GM19043 (cell line): ENCODE data around the gene STK39.

Experiments
- ATAC-seq: cut with Tn5 transposase; IDR thresholded peaks from one replicate; pipeline ENCODE4 v1.9.1; 2021; ENCODE audit warnings: low read depth; ENCODE audit not compliant: unreplicated experiment

The STK39 gene

GRCh38 chr2:168185583-168186274, 61.7 kb downstream of the STK39 start:
- ATAC-seq, result no peak

- no peak for ATAC-seq
Measured at GRCh38 chr2:168184681-168185513, 62.5 kb downstream of the STK39 start.

DNA sequence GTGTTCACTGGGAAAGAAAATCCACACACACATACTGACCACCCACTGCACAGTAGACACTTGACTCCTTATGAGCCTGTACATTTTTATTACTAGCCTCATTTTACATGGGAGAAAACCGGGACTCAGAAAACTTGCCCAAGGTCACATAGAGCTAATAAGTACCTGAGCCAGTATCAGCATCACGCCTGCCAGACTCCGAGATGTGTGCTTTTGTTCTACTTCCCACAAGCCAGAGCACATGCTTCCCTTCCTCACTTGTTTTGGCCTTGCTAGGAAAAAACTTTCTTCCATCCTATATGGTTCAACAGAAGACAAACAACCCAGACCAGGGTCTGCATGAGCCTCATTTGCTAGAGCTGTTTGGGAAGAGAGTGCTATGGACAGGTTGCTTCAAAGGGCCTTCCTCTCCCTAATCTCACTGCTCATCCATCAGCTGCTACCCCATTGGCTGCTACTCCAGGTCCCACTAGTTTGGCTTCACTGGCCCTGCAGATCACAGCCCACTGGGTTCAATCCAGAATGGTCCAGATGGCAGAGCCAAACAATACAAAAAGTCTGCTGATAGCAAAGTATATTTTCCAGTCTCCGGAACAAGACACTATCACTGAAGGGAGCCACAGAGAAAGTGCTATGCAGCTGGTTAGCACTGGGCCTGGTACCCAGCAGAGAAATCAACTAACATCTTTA, 63.9 kb downstream of the STK39 start:
- no peak for ATAC-seq

- no peak for ATAC-seq
Measured at GRCh38 chr2:168182550-168183249, 64.7 kb downstream of the STK39 start.

- no peak for ATAC-seq
Measured at GRCh38 chr2:168181825-168182224, 65.6 kb downstream of the STK39 start.

DNA sequence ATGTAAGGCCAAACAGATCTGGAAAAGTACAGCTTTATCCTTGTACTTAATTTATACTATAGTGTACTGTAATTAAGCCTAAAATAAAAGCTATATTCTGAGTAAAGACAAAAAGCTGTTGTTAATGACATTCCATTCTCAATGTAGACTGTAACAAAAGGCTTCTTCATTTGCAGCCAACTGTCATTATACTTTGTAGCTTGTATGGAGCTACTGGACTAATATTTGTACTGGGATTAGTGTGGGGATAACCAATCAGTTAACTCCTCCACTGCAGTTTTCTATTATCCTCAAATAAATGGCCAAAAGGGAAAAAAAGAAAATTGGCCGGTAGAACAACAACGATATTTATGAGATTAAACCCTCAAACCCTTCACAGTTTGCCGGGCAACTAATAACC, 66.5 kb downstream of the STK39 start:
- no peak for ATAC-seq

- no peak for ATAC-seq
Measured at GRCh38 chr2:168180483-168180882, 66.9 kb downstream of the STK39 start.

DNA sequence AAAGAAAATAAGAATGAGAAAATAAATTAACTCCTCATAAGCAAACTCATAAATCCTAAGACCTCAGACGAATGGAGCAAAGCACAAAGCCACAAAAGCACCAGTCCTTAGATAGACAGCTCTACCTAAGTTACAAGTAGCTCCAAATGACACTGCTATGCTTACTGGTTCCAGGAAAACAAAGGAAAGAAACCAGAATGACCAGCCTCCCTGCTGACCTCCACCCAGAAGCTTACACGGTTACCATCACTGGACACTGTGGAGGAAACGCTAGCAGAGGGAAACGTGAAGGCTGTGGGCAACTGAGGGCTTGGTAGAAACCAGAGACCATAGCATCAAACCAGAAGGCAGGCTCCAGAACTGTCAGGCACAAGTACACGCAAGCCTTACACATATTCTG, 67.8 kb downstream of the STK39 start:
- ATAC-seq, result no peak

DNA sequence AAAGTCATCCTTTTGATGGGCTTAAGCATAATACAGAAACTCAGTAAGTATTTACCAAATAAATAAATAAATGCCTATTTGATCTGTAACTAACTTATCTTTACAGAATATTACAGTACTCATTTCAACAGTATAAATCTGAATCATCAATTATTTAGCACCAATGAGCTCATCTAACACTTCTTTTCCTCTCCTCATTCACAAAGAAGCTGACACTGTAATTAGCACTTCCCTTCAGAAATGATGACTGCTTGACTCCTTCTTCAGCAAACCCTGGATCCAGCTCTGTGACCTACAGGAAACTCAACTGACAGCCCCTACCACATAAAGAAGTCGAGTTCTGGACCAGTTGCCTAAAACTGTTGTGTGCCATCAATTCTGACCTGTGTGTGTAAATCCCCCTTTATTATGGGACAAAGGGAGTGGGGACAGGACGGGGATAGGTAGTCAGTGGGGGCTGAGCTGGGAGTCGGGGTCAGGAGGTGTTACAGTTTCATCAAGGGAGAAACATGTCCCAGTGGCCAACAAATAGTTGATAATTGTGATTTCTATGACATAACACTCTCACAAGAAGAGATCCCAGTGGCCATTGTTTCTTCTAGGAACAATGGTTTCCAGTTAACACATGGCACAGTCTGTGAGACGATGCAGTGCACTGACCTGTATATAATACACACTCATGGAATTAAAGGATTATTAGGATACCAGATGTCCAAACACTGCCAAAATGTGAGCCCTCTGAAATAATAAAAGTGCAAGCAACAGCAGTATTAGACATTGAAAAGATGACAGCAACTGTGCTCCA, 68.7 kb downstream of the STK39 start:
- ATAC-seq, result no peak

DNA sequence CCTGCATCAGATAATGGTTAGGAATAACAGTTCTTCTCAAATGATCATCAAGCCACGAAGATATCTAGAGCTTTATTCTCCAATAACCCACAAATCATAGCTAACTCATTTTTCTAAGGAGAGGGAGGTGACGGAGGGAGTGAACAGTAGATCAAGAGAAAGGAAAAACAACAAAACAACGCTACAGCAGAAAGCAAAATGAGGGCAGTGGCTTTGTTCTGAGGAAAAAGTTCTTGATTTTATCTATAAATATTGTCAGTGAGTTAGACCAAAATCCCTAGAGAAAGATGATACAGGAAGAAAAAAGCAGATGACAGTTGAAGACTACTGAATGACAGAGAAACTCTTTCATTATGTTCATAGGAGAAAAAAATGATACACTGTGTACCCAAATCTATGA, 71.0 kb downstream of the STK39 start:
- no peak for ATAC-seq

GRCh38 chr2:168175469-168175868, 71.9 kb downstream of the STK39 start:
- ATAC-seq, result no peak

- ATAC-seq, result no peak
Measured at GRCh38 chr2:168174756-168175155, 72.6 kb downstream of the STK39 start.

GRCh38 chr2:168172071-168172470, 75.3 kb downstream of the STK39 start:
- no peak for ATAC-seq

GRCh38 chr2:168171059-168171762, 76.2 kb downstream of the STK39 start:
- ATAC-seq, result no peak

DNA sequence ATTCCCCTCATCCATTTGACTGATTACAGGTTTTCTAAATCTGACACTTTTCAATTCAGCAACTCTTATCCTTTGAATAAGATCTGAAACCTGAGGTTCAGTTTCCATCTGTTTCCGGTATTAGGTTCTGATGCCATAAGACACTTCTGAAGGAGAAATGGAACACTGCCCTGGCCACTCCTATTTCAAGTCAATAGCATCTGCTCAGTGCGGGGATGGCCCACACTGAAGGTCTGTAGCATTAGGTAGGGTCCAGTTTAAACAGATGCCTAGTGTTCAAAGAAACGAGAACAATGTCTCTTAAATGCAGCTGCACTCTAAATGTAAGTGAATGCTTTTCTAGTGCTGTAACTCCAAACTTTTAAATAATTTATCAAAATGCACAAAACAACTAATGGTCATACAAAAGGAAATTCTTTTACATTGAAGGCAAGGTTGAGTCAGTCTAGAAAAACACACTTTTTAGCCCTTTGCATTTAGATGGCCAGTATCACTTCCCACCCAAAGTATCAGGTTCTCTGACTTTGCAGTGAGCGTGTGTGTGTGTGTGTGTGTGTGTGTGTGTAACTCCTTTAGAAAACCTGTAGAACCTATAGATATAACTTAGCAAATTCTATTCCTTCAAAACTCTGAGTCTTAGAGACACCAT, 78.2 kb downstream of the STK39 start:
- no peak for ATAC-seq

DNA sequence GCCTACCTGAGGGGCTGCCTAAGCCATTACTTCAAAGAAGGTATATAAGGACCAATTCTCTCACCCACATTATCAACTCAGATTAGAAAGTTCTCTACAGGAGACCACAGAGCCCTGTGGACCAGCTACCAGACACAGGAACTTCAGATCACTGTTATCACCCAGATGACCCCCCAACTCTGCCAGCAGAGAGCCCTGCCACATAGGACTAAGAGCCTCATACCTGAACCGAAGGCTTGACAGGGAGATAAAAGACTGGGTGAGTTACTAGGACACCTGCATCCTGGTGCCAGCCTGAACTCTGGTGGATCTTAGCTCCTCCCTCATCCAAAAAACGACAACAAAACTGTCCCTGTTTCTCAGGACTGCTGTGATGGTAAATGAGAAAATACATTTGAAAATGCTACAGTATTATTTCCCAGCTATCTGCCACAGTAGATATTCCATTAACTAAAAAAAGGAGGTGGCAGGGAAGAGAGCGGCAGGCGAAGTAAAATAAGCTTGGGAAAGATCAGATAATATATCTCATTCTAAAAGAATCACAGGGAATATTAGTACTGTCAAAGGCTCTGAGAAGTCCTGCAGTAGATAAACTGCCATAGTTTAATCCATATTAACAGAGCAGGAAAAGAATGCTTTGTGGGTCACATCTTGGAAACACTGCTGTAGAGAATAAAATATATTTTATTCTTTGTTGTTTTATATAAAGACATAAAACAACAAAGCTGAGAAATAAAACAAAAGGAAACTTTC, 79.7 kb downstream of the STK39 start:
- ATAC-seq, result no peak

DNA sequence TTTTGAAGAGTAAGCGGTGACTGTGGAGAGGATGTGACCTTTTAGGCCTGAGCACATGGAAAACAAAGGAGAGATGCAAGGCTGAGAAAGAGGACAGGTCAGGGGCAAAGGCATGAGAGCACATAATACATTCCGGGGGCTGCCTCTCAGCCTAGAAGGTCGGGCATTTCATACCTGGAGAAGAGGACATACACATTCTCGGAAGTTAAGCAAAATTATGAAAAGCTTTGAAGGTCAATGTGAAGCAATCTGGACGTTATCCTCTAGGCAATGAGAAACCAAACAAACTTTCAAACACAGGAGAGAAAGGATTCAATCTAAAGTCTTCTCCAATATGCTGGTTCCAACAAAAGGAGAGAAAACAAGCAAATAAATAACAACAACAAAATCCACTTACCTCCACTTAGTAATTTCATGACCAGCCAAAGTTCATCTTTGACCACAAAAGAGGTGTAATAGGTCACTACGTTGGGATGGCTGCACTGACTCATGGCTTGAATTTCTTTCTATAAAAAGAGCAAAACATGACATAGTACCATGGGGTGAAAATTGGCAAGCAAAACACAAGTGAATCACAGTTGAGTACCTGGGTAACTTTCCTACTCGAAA, 80.4 kb downstream of the STK39 start:
- no peak for ATAC-seq
